SKM-1 treated with dmso at 0.1 percent for 144 hours (cell line): Measurements from ENCODE around the gene MYZAP.

ENCODE experiments used
- DNase-seq: peaks from one replicate; lab custom pipeline; 2025; ENCODE audit not compliant: unreplicated experiment; lab: John Stamatoyannopoulos, UW

The MYZAP gene

DNA sequence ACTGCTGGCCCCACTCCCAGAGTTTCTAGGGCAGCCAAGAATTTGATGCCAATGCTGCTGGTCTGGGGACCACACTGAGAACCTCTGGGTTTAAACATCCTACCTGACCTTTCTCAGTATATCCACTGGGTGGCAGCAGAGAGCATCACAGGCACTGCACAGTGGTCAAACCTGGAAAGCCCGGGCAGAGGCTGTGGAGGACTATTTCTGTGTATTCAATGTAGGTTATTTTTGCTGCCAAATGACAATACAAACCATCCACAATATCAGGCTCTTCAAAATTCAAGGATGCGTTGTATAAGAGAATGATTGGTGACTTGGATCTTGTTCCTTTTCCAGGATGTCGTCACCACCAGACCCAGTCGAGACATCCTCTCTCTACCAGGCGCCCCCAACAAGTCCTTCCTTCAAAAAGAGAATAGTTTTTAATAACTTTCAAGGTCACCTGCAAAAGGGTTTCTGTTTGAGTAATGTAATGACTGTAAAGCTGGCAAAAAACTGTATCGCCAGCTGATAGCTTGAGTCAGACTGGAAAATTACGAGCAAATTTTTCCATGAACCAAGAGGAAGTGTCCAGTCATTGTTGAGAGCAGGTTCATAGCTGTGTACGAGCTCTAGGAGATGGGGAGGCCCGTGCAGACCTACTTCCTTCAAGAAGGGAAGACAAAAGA, 30.5 kb upstream of the MYZAP start:
- DNase-seq = peak; percentile 75

- no peak for DNase-seq
Observed at GRCh38 chr15:57562196-57562769, 29.4 kb upstream of the MYZAP start.

DNA sequence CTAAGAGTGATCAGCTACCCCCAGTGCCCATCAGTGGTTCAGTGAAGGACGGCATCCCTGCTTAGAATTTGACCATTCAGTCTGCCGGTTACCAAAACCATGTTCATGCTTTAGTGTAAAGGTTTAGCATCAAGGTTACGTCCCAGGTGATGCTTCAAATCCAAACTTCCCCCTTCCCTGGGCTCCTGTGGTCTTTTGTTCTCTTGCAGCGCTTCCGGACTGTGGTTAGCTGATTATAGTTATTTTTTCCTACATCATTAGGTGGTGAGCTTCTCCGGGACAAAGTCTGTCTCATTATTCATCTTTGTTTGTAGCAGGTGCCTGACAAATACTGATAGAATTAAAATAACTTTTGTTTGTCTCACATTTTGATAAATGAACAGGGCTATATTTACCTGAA, 28.3 kb upstream of the MYZAP start:
- no peak for DNase-seq

DNA sequence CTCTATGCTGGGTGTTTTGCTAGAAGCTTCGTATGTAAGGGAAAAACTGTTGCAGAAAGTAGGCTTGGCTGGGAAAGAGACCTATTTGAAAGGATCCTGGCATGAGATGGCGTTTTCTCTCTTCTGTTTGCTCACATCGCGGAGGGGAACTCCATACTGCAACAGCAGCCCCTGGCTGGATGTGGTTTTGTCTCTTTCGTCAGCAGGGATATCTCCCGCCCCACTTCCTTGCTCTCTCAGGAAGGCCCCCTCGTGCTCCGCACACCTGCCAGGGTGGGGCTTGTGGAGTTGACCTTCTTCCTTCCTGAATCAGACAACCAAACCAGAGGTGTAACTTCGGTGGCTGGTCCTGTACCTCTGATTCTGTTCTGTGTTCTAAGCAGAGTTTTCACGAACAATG, 26.4 kb upstream of the MYZAP start:
- DNase-seq = peak; percentile 13

GRCh38 chr15:57566834-57567233, 24.9 kb upstream of the MYZAP start:
- DNase-seq = no peak

DNA sequence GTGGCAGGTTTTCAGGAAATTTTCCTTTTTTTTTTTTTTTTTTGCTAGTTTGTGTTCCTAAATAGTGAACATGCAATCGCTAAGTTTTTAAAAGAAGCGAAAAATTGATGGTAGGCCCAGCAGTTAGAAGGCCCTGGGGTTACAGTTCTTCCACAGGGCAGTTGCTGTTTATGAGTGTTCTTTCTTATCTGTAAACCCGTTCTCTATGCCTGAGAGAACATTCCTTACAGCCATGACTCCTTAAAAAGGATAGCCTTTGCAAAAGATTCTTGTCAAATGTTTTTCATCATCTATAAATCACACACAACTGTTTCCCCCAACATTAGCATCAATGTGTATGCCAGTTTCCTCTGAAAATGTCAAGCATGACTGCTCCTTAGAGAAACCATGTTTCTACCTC, 23.8 kb upstream of the MYZAP start:
- DNase-seq = no peak

DNA sequence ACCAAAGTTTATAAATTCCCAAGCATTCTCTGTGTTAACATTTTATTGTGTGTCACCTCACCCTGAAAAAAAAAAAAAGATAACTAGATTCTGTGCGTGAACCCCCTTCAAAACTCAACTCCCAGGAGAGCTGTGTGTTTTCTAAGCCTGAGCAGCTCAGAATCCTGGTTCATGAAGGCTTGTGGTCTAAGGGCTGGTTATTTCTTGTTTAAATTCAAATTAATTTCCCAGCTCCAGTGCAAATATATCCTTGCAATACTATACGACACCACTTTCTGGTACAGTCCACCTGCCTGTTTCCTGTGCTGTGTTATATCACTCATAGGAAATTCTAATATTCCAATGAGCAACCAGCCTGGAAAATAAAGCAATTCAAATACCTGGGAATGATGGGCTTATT, 23.4 kb upstream of the MYZAP start:
- DNase-seq = no peak

- DNase-seq = no peak
Observed at GRCh38 chr15:57570340-57570739, 21.4 kb upstream of the MYZAP start.

DNA sequence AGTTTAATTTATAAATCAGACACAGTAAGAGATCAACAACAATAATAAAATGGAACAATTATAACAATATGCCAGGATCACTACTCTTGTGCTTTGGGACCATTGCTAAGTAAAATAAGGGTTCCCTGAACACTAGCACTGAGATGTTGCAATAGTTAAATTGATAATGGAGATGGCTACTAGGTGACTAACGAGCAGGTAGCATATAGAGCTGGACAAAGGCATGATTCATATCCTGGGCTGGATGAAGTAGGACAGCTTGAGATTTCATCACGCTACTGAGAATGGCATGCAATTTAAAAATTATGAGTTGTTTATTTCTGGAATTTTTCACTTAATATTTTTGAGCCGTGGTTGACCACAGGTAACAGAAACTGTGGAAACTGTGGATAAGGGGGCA, 20.7 kb upstream of the MYZAP start:
- no peak for DNase-seq

DNA sequence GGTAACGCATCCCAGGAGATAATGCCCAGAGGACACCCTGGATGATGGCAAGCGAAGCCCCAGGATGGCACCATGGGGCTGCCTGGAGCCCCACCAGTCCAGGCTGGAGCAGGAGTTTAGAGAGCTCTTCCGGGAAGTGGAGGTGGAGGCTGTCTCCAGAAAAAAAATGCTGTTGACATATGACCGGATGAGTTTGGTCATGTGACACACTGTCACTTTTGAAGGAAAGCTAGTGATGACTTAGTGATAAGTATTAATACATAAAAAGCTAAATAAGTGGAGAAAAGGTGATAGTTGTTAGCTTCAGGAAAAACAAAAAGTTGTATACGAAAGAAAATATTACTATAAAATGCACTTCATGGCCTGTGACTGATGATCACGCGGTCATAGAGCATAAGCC, 20.0 kb upstream of the MYZAP start:
- no peak for DNase-seq

DNA sequence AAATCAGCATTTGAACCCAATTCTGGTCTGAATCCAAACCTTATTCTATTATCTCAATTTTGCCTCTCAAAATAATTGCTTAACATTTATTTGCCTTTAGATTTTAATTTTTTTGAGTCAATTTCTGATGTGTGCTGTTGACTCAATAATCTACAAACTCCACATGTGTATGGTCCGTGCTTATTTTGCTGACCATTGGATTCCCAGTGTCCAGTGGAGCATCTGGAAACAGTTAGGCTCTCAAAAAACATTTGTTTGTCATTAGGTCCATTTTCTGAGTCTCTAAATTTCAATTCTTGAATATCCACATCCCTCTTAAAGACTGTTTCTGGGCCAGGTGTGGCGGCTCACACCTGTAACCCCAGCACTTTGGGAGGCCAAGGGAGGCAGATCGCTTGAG, 19.2 kb upstream of the MYZAP start:
- DNase-seq = no peak

DNA sequence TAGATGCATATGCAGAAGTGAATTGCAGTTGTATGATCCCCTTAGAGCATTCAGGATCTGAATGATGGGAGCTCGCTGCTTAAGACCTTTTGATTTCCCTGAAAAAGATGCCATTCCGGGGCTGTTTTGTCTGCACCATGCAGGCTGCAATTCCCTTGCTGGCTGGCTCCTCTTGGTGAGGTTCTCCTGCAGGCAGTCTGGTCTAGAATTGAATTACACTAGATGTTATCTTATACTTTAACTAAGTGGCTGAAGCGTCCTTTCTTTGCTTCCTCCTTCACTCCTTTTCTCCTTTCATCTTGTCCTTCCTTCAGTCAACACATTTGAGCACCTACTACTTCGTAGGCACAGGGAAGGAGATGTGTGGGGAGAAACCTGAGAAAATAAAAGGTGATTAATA, 18.6 kb upstream of the MYZAP start:
- DNase-seq = no peak

- no peak for DNase-seq
Observed at GRCh38 chr15:57575363-57575762, 16.3 kb upstream of the MYZAP start.

- no peak for DNase-seq
Observed at GRCh38 chr15:57578288-57578900, 13.3 kb upstream of the MYZAP start.

DNA sequence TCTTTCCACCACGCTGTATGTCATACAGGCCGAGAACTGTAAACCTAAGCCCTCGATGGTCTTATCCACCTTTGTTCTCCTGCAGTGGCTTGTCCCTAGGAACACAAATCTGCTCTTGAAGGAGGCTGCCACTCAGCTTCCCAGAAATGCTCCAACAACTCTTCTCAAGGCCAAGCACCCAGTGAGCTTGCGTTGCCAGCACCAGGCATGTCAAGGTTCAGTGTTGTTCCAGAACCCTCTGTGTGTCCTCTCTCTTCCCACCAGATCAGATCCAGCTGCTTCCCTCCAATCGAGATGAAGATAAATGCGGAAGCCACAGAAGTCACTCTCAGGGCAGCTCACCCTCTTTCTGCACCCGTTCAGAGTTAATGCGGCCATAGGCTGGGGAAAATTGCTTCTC, 11.3 kb upstream of the MYZAP start:
- DNase-seq = no peak

DNA sequence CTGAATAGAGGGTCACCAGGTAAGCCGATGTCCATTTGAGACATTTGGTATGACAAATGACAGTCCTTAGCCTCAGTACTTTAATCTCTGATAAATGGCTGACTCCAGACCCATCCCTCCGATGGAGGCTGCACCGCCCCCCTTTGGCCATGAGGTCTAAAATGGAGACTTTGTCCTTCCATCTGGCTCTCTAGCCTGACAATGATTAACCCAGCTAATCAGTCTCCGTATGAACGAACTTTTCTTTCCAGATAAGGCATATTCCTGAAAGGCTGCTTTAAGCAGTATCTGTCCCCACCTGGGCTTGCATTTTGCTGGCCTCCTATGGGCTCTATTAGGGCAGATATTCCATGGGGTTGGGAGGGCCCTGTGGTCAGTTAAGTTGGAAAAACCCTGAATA, 10.8 kb upstream of the MYZAP start:
- DNase-seq = no peak

DNA sequence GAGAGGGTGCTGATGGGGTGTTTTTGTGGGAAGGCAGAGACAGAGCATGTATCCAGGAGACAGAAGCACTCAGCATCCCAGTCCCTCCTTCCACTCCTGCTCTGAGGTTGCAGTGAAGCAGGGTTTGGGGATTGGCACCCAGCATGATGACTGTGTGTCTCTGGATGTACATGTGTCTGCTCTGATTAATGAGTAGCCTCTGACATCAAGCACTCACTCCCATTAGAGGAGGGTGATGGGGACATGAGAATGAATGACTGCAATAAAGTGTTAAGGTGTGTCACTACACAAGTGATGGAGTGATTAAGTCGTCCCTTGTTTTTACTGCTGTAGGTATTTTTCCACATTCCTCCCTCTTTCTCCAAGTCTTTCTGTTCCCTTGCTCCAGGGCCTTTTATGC, 9.6 kb upstream of the MYZAP start:
- no peak for DNase-seq

GRCh38 chr15:57583282-57583681, 8.4 kb upstream of the MYZAP start:
- no peak for DNase-seq

DNA sequence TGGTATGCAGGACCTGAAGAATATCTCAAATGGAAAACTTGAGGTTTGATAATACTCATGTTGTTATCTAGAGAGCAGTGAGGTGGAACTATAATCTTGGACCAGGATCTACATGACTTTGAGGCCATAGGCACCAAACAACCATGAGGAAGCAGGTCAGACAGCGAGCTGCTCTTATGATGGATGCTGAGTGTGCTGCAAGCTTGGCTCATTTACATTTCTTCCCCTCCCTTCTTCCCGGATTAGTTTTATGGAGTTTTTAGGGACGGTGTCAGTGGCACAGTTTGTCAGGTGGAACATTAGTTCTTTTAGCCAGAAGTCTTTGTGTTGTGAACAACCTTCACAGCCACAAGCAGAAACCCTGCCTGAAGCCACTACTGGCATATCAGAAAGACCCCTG, 8.0 kb upstream of the MYZAP start:
- DNase-seq = no peak

- no peak for DNase-seq
Observed at GRCh38 chr15:57586661-57587424, 4.9 kb upstream of the MYZAP start.

DNA sequence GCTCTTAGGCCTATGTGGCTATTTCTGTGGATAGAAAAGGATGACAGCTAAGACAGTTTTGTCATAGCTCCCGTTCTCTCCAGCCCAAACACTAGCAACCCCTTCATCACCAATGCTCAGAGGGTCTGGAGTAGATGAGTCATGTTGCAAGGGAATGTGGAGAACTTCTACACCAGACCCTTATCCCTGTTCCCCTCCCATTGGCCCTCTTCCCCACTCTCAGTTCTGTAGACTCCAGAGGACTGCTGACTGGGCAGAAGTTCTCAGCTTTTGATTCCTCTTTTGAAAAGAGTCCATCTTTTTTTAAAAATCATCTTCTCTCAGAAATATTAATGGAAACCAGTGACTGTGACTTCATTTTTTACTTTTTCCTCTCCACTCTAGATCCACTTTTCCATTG, 2.4 kb upstream of the MYZAP start:
- DNase-seq = no peak

DNA sequence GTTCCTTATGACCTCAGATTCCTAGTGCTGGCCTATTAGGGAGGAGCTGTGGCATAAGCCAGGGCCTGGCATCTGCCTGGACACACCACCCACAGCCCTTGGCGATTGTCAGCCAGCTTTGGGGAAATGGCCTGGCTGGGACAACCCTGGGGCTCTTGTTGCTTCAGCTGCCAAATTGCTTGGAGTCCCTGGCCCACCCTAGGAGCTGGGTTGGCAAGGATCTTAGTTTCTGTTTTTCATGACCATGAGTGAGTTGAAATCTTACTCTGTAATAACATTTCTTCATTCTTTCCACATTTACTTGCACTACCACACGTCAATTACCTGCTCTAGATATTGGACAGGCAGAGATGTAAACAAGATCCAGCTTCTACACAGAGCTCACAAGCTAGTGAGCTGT, 1.9 kb upstream of the MYZAP start:
- DNase-seq = no peak
